GM06990 (cell line): ENCODE measurements around the gene ARID1A.

ENCODE experiments used
- DNase-seq: peaks from one replicate; pipeline ENCODE4 v3.0.0-alpha.2; 2011; ENCODE audit not compliant: insufficient read length; ENCODE audit errors: extremely low read depth
- H3K27me3 ChIP-seq: replicated peaks from 2 replicates; pipeline ENCODE4 v1.6.0; 2011; ENCODE audit warnings: low read length; ENCODE audit not compliant: control insufficient read depth, insufficient read depth
- H3K36me3 ChIP-seq: 2 replicates; pipeline ENCODE4 v1.5.1; 2011; ENCODE audit warnings: low read length; ENCODE audit not compliant: control insufficient read depth, insufficient read depth
- H3K4me3 ChIP-seq: replicated peaks from 2 replicates; pipeline ENCODE4 v1.5.1; 2011; ENCODE audit warnings: low read depth, mild to moderate bottlenecking, control low read depth, low read length
- CTCF ChIP-seq: IDR thresholded peaks from 2 replicates; pipeline ENCODE4 v1.5.1; 2011; ENCODE audit warnings: low read length, control low read depth, mild to moderate bottlenecking, inconsistent platforms; ENCODE audit not compliant: insufficient read depth, poor library complexity, severe bottlenecking

The ARID1A gene

GRCh38 chr1:26781206-26781825, 85.5 kb downstream of the ARID1A start:
- Histone ChIP-seq H3K36me3 (peaks cover 22% of the 10 kb centered on the region), H3K4me3 (no peak overlapping the region), H3K27me3 (no peaks in the 10 kb centered on the region)
- DNase-seq, result no peak
- TF ChIP-seq CTCF, result no peak

GRCh38 chr1:26782521-26783212, 86.9 kb downstream of the ARID1A start:
- DNase-seq, result no peak
- peaks cover 20% of the 10 kb centered on the region for H3K36me3 ChIP-seq
- H3K27me3 ChIP-seq, result no peaks in the 10 kb centered on the region
- no peak overlapping the region for H3K4me3 ChIP-seq
- no peak for TF ChIP-seq CTCF

GRCh38 chr1:26783646-26784022, 87.8 kb downstream of the ARID1A start:
- no peaks in the 10 kb centered on the region for H3K27me3 ChIP-seq
- H3K4me3 ChIP-seq, result no peak overlapping the region
- H3K36me3 ChIP-seq, result peaks cover 17% of the 10 kb centered on the region
- no peak for TF ChIP-seq CTCF
- DNase-seq, result no peak

- no peak overlapping the region for H3K4me3 ChIP-seq
- no peak for TF ChIP-seq CTCF
- no peaks in the 10 kb centered on the region for H3K27me3 ChIP-seq
- peaks cover 14% of the 10 kb centered on the region for H3K36me3 ChIP-seq
- DNase-seq, result no peak
Measured at GRCh38 chr1:26784023-26784871, 88.4 kb downstream of the ARID1A start.

GRCh38 chr1:26784886-26785285, 89.1 kb downstream of the ARID1A start:
- no peaks in the 10 kb centered on the region for H3K27me3 ChIP-seq
- TF ChIP-seq CTCF, result no peak
- H3K36me3 ChIP-seq, result peaks cover 8% of the 10 kb centered on the region
- DNase-seq, result no peak
- H3K4me3 ChIP-seq, result no peak overlapping the region
